ENCODE results near the gene OR10G4.

- TF ChIP-seq CTCF (IDR thresholded peaks at IDR 0.05) (no peak), ZFX (IDR thresholded peaks at IDR 0.05; ENCODE audit: borderline replicate concordance) (no peak)
Observed at GRCh38 chr11:124041254-124041653, 28.5 kb downstream of the OR10G4 start, which contains the start of gene OR10G7.
